ENCODE data around the gene MDM4. TPM values are rescaled to one million over a fixed set of nuclear protein-coding genes. Genes with fewer than 3 reads are reported as not detected.
A peak's percentile ranks its signal among the peaks of the same experiment; 100 is the strongest.

The MDM4 gene
- total RNA-seq, 1 donor from 2014 or later: 154 TPM

DNA sequence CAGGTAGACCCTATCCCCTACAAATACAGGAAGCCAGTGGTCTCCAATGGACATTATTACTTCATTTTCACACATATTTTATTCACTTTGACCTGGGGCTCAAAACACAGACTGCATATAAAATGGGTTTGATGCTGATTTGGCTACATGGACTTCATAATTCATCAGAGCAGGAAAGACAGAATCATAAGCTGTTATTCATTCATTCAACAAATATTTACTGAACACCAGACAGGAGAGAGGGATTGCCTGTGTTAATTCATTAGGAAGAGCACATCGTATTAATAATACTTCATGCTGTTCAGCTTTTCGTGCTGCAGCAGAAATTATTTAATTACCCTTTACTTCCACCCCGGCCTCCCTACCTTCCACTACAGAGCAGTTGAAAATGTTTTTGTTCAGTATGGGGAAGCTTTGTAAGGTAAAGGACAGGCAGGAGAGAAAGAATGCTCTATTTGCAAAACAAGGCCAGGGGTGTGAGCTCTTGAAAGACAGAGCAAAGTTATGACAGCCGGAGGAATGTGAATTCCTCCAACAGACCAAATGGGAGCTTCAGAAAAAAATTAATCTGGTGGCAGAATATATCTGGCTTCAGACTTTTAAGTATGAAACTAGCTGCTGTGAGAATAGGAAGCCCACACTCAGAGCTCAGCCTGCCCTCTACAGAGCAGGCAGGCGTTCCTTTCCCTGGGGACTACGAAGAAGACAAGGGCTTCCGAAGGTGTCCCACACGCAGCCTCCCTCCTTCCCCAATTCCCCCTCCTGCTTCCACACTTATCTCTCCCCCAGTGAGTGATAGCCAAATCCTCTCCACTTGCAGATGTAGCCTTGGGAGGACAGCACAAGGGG, 58.0 kb downstream of the MDM4 start:
- TF ChIP-seq, protein P1, sequence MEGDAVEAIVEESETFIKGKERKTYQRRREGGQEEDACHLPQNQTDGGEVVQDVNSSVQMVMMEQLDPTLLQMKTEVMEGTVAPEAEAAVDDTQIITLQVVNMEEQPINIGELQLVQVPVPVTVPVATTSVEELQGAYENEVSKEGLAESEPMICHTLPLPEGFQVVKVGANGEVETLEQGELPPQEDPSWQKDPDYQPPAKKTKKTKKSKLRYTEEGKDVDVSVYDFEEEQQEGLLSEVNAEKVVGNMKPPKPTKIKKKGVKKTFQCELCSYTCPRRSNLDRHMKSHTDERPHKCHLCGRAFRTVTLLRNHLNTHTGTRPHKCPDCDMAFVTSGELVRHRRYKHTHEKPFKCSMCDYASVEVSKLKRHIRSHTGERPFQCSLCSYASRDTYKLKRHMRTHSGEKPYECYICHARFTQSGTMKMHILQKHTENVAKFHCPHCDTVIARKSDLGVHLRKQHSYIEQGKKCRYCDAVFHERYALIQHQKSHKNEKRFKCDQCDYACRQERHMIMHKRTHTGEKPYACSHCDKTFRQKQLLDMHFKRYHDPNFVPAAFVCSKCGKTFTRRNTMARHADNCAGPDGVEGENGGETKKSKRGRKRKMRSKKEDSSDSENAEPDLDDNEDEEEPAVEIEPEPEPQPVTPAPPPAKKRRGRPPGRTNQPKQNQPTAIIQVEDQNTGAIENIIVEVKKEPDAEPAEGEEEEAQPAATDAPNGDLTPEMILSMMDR (IDR thresholded peaks at IDR 0.05; ENCODE audit: unreplicated experiment): no peak
- peaks cover 3% of the 10 kb centered on the region for H3K27me3 Mint-ChIP-seq (ENCODE audit: low read depth)
- DNase-seq (ENCODE audit: low spot score in 2 of 2, unreplicated experiment in 2 of 2): no peak
- H3K4me1 Mint-ChIP-seq: peaks cover 51% of the 10 kb centered on the region
- H3K36me3 Mint-ChIP-seq: peaks cover 2% of the 10 kb centered on the region
- no peaks in the 10 kb centered on the region for H3K9me3 Mint-ChIP-seq
- no peak overlapping the region for H3K4me3 Mint-ChIP-seq
- H3K27ac Mint-ChIP-seq: peak overlapping the region; percentile 45

DNA sequence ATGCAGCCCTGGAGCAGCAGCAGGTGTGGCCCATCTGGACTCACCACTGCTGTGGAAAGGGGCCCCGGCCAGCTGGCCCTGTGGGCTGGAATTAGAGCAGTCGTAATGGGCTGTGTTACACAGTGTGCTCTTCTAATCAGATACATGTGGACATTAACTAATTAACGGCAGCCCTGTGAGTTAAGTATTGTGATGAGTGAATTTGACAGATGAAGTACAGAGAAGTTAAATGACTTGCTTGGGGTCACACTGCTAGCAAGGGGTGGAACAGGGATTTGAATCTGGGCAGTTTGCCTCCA, 58.6 kb downstream of the MDM4 start:
- H3K4me3 Mint-ChIP-seq: no peak overlapping the region
- no peak for DNase-seq (ENCODE audit: low spot score in 2 of 2, unreplicated experiment in 2 of 2)
- H3K36me3 Mint-ChIP-seq: peaks cover 2% of the 10 kb centered on the region
- H3K27ac Mint-ChIP-seq: peak overlapping the region; percentile 3
- TF ChIP-seq, protein P1 (IDR thresholded peaks at IDR 0.05; ENCODE audit: unreplicated experiment): no peak
- peaks cover 49% of the 10 kb centered on the region for H3K4me1 Mint-ChIP-seq
- H3K9me3 Mint-ChIP-seq: no peaks in the 10 kb centered on the region
- peaks cover 3% of the 10 kb centered on the region for H3K27me3 Mint-ChIP-seq (ENCODE audit: low read depth)

DNA sequence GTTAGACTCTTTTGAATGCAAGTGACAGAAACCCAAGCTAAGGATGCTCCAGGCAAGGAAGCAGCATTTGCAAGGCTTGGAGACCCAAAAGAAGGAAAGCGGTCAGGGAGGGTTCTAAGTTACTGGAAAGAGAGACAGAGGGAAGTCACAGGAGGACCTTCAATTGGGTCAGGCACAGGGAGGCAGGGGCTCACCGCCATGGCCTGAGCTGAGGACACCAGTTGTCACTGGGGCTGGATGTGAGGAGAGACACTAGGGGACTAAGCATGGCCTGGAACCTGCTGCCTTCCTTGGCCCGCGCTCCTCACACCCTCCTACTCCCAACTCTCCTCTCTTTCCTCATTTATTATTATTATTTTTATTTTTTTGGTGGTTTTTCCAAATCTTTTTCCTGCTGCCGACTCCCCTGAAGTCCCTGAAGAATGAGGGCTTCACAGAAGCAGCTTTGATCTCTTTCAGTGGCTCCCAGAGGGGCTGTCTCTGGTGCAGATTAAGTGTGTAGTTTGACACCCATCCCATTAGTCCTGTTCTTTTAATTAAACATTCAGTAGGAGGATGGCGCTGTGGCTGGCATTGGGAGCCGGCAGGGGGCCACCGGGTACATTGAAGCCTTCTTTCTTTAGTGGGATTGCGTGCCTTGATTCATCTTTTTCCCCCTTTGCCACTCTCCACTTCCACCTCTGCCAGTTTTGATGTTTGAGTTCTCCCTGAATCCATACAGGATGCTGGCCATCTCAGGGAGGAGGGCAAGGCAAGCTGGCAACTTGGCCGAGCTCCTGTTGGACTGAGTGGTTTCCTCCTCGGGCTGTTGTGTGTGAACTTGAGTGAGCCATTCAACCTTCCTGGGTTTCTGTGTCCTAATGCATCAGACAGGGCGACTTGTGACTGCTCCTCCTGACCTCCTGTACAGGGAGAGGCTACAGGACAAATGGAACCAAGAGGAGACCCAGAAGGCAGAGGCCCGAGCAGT, 59.3 kb downstream of the MDM4 start:
- Mint-ChIP-seq H3K36me3 (peaks cover 2% of the 10 kb centered on the region), H3K4me3 (no peak overlapping the region), H3K27ac (no peak overlapping the region), H3K27me3 (ENCODE audit: low read depth) (peaks cover 3% of the 10 kb centered on the region), H3K9me3 (no peaks in the 10 kb centered on the region), H3K4me1 (peaks cover 49% of the 10 kb centered on the region)
- TF ChIP-seq, protein P1 (IDR thresholded peaks at IDR 0.05; ENCODE audit: unreplicated experiment): no peak
- no peak for DNase-seq (ENCODE audit: low spot score in 2 of 2, unreplicated experiment in 2 of 2)

DNA sequence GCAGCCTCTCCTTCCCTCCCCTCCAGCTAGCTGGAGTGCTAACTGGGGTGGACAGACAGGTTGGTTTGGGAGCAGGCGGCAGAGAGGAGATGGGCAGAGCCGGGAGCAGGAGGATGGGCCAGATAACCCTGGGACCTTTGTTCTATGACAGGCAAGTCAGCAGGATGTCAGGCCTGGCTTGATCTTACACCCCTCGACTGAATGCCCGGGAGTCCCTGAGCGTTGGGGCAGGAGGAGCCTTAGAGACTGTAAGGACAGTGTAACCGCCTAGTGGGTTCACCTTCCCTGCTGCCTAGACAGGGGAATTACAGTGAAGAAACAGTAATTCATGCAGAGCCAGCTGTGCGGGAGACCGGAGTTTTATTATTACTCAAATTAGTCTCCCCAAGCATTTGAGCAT, 60.2 kb downstream of the MDM4 start:
- peaks cover 3% of the 10 kb centered on the region for H3K27me3 Mint-ChIP-seq (ENCODE audit: low read depth)
- H3K27ac Mint-ChIP-seq: peak overlapping the region; percentile 13
- H3K4me3 Mint-ChIP-seq: no peak overlapping the region
- H3K9me3 Mint-ChIP-seq: no peaks in the 10 kb centered on the region
- H3K4me1 Mint-ChIP-seq: peaks cover 49% of the 10 kb centered on the region
- TF ChIP-seq, protein P1 (IDR thresholded peaks at IDR 0.05; ENCODE audit: unreplicated experiment): no peak
- H3K36me3 Mint-ChIP-seq: no peaks in the 10 kb centered on the region
- DNase-seq (ENCODE audit: low spot score in 2 of 2, unreplicated experiment in 2 of 2): no peak

DNA sequence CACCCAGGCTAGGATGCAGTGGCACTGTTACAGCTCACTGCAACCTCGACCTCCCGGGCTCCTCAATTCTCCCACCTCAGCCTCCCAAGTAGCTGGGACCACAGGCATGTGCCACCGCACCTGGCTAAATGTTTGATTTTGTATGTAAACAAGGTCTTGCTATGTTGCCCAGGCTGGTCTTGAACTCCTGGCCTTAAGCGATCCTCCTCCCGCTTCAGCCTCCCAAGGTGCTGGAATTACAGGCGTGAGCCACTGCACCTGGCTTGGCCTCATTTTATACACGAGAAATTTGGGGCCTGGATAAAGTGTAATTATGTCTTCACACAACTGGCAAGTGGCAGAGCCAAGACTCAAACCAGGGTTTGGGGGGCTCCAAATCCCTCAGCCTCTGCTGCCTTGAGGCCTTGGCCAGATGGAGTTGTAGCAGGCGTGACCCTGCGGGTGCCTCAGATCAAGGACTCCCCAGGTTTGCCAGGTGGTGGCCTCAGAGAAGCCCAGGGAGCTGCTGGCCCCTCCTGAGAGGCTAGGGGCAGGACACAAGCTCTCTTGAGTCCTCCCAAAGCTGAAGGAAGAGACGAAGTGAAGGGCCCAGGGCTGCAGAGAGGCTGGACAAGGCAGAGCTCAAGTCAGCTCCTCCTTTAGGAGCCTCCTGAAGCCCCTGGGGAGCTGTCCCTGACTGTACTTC, 61.7 kb downstream of the MDM4 start:
- TF ChIP-seq, protein P1 (IDR thresholded peaks at IDR 0.05; ENCODE audit: unreplicated experiment): no peak
- Mint-ChIP-seq H3K36me3 (no peaks in the 10 kb centered on the region), H3K4me3 (no peak overlapping the region), H3K27me3 (ENCODE audit: low read depth) (peaks cover 3% of the 10 kb centered on the region), H3K27ac (no peak overlapping the region), H3K4me1 (peaks cover 46% of the 10 kb centered on the region), H3K9me3 (no peaks in the 10 kb centered on the region)
- no peak for DNase-seq (ENCODE audit: low spot score in 2 of 2, unreplicated experiment in 2 of 2)

All from mesothelial cell of epicardium (in vitro differentiated cells).